Liver (tissue), 9 donors: ENCODE measurements around the gene ABHD17C. TPM values are rescaled to one million over a fixed set of nuclear protein-coding genes. Genes with fewer than 3 reads are reported as not detected.

Experiments
- DNase-seq: peaks from one replicate; pipeline ENCODE4 v3.0.0-alpha.2; 2017; ENCODE audit warnings: low spot score
- H3K27ac ChIP-seq, 2 donors: one replicate each; pipeline ENCODE4 v1.7.0; 2013; ENCODE audit warnings: inconsistent platforms in 2 of 2, low read length in 2 of 2, control low read depth in 1 of 2, low read depth in 1 of 2, mild to moderate bottlenecking in 1 of 2
- H3K27me3 ChIP-seq, 4 donors: one replicate each; pipeline versions ENCODE4 v1.6.1 to v1.7.0; 2013; ENCODE audit warnings: low read length in 3 of 4, inconsistent platforms in 1 of 4, mild to moderate bottlenecking in 1 of 4, moderate library complexity in 1 of 4; ENCODE audit not compliant: control insufficient read depth in 4 of 4, insufficient read depth in 4 of 4
- H3K36me3 ChIP-seq, 4 donors: one replicate each; pipeline versions ENCODE4 v1.6.1 to v1.7.0; 2013; ENCODE audit warnings: low read length in 3 of 4, mild to moderate bottlenecking in 3 of 4, low read depth in 1 of 4, moderate library complexity in 1 of 4; ENCODE audit not compliant: control insufficient read depth in 4 of 4, insufficient read depth in 3 of 4
- H3K4me1 ChIP-seq, 4 donors: one replicate each; pipeline versions ENCODE4 v1.6.1 to v1.7.0; 2013; ENCODE audit warnings: low read length in 3 of 4, mild to moderate bottlenecking in 3 of 4, moderate library complexity in 1 of 4; ENCODE audit not compliant: control insufficient read depth in 4 of 4, insufficient read depth in 4 of 4
- H3K4me3 ChIP-seq, 3 donors: one replicate each; pipeline versions ENCODE4 v1.6.1 to v1.7.0; 2013; ENCODE audit warnings: low read length in 3 of 3, control low read depth in 1 of 3, low read depth in 1 of 3, mild to moderate bottlenecking in 1 of 3
- H3K9ac ChIP-seq, 2 donors: one replicate each; pipeline ENCODE4 v1.7.0; 2013; ENCODE audit warnings: low read length in 2 of 2, mild to moderate bottlenecking in 2 of 2, moderate library complexity in 2 of 2, control low read depth in 1 of 2, low read depth in 1 of 2
- H3K9me3 ChIP-seq, 4 donors: one replicate each; pipeline versions ENCODE4 v1.6.1 to v1.7.0; 2013; ENCODE audit warnings: low read length in 3 of 4; ENCODE audit not compliant: control insufficient read depth in 4 of 4
- FOXA1 ChIP-seq: IDR thresholded peaks from 2 replicates; pipeline ENCODE4 v1.6.1; 2016; ENCODE audit warnings: antibody characterized with exemption
- FOXA2 ChIP-seq: IDR thresholded peaks from 2 replicates; pipeline ENCODE4 v1.6.1; 2016; ENCODE audit warnings: antibody characterized with exemption
- GABPA ChIP-seq, 2 donors: IDR thresholded peaks in 1 of 2; conservative IDR thresholded peaks in 1 of 2; 2 replicates each; pipeline ENCODE4 v1.6.1; 2016; ENCODE audit warnings: antibody characterized with exemption in 2 of 2, mild to moderate bottlenecking in 1 of 2, moderate library complexity in 1 of 2
- HNF4A ChIP-seq, 2 donors: conservative IDR thresholded peaks; 2 replicates each; pipeline ENCODE4 v1.6.1; 2016; ENCODE audit warnings: antibody characterized with exemption in 2 of 2, mild to moderate bottlenecking in 2 of 2
- HNF4G ChIP-seq: IDR thresholded peaks from 2 replicates; pipeline ENCODE4 v1.6.1; 2016; ENCODE audit warnings: antibody characterized with exemption
- JUND ChIP-seq, 2 donors: IDR thresholded peaks; 2 replicates each; pipeline ENCODE4 v1.6.1; 2016; ENCODE audit warnings: antibody characterized with exemption in 2 of 2
- NR2F2 ChIP-seq: IDR thresholded peaks from 2 replicates; pipeline ENCODE4 v1.6.1; 2016; ENCODE audit warnings: antibody characterized with exemption
- RAD21 ChIP-seq, 2 donors: IDR thresholded peaks; 2 replicates each; pipeline ENCODE4 v1.6.1; 2016; ENCODE audit warnings: antibody characterized with exemption in 2 of 2, mild to moderate bottlenecking in 2 of 2
- SP1 ChIP-seq: IDR thresholded peaks from 2 replicates; pipeline ENCODE4 v1.6.1; 2018; ENCODE audit warnings: antibody characterized with exemption, mild to moderate bottlenecking
- TAF1 ChIP-seq: conservative IDR thresholded peaks from 2 replicates; pipeline ENCODE4 v1.6.1; 2016; ENCODE audit warnings: antibody characterized with exemption, mild to moderate bottlenecking
- YY1 ChIP-seq: IDR thresholded peaks from 2 replicates; pipeline ENCODE4 v1.6.1; 2016; ENCODE audit warnings: antibody characterized with exemption, mild to moderate bottlenecking
- WGBS: extraction: QIAGEN DNeasy Blood & Tissue Kit; methylation state at CpG from one replicate; pipeline ENCODE4 v1.1.7; 2013; 5-methylcytosine and 5-hydroxymethylcytosine counted together
- polyA plus RNA-seq, 2 donors: library from polyadenylated mRNA; stranded (reverse) in 1 of 2; unstranded in 1 of 2; fragments of 200-250 nt in 1 of 2; fragments of >200 nt in 1 of 2; fragmentation: Nextera tagmentation in 1 of 2; extraction: Ambion mirVana in 1 of 2; gene quantifications; one replicate each; pipeline versions ENCODE4 v1.2.1 to v1.2.3, GENCODE V29; 2013 to 2015
- total RNA-seq, 2 donors: library from RNA; depleted of rRNA; stranded (reverse); fragments of >200 nt; gene quantifications; one replicate each; pipeline ENCODE4 v1.2.3, GENCODE V29; 2014
- TF ChIP-seq, protein P1 (sequence below): IDR thresholded peaks from 2 replicates; pipeline ENCODE4 v1.6.1; 2016; ENCODE audit warnings: antibody characterized with exemption
- TF ChIP-seq, protein P2 (sequence below): IDR thresholded peaks from 2 replicates; pipeline ENCODE4 v1.6.1; 2016; ENCODE audit warnings: antibody characterized with exemption
- TF ChIP-seq, protein P3 (sequence below): IDR thresholded peaks from 2 replicates; pipeline ENCODE4 v1.6.1; 2016; ENCODE audit warnings: antibody characterized with exemption, mild to moderate bottlenecking
- TF ChIP-seq, protein P4 (sequence below): IDR thresholded peaks from 2 replicates; pipeline ENCODE4 v1.6.1; 2016; ENCODE audit warnings: antibody characterized with exemption
- TF ChIP-seq, protein P5 (sequence below): fragments of 150-350 bp; IDR thresholded peaks from 2 replicates; pipeline ENCODE4 v1.5.1; 2017; ENCODE audit warnings: improper control_type of control experiment, low read depth, low read length; ENCODE audit not compliant: missing input control
- donor health status: healthy.
- donor health status: healthy.
- donor health status: healthy.
- donor health status: healthy.
- donor health status: healthy.

Gene ABHD17C
- total and polyA plus RNA-seq, 4 donors, result 0.79 to 3.0 (median 2.0) TPM

DNA sequence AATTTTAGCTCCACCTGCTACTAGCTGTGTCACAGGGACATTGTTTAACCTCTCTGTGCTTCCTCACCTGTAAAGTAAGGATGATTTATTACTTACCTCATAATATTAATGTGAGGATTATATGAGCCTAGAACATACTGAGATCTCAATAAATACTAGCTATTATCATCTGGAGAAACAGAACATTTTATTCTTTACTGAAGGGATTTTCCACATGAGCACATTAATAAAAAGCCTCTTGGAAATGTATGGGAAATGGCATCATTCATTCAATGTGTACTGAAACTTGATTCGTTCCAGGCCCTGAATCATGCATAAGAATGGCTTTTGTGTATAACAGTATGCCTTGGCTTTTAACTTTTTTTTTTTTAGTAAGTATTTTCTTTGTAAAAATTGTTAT is 73.0 kb downstream of the ABHD17C start:
- Histone ChIP-seq H3K4me3 (no peak overlapping the region), H3K4me1 (no peaks in the 10 kb centered on the region), H3K27me3 (no peaks in the 10 kb centered on the region), H3K9me3 (no peaks in the 10 kb centered on the region), H3K27ac (no peak overlapping the region), H3K9ac (no peak overlapping the region), H3K36me3 (no peaks in the 10 kb centered on the region)
- TF ChIP-seq HNF4A (conservative IDR thresholded peaks at IDR 0.05), result no peak
- TF ChIP-seq, protein P1, sequence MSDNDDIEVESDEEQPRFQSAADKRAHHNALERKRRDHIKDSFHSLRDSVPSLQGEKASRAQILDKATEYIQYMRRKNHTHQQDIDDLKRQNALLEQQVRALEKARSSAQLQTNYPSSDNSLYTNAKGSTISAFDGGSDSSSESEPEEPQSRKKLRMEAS, result no peak
- TF ChIP-seq, protein P2, sequence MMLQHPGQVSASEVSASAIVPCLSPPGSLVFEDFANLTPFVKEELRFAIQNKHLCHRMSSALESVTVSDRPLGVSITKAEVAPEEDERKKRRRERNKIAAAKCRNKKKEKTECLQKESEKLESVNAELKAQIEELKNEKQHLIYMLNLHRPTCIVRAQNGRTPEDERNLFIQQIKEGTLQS, result no peak
- no peak for TF ChIP-seq YY1
- TF ChIP-seq GABPA (IDR thresholded peaks at IDR 0.05 in 1 of 2, conservative IDR thresholded peaks at IDR 0.05 in 1 of 2), result no peak
- no peak for TF ChIP-seq FOXA1
- no peak for TF ChIP-seq HNF4G
- TF ChIP-seq FOXA2, result no peak
- TF ChIP-seq JUND (IDR thresholded peaks at IDR 0.05), result no peak
- TF ChIP-seq TAF1, result no peak
- TF ChIP-seq SP1, result no peak
- TF ChIP-seq, protein P3, sequence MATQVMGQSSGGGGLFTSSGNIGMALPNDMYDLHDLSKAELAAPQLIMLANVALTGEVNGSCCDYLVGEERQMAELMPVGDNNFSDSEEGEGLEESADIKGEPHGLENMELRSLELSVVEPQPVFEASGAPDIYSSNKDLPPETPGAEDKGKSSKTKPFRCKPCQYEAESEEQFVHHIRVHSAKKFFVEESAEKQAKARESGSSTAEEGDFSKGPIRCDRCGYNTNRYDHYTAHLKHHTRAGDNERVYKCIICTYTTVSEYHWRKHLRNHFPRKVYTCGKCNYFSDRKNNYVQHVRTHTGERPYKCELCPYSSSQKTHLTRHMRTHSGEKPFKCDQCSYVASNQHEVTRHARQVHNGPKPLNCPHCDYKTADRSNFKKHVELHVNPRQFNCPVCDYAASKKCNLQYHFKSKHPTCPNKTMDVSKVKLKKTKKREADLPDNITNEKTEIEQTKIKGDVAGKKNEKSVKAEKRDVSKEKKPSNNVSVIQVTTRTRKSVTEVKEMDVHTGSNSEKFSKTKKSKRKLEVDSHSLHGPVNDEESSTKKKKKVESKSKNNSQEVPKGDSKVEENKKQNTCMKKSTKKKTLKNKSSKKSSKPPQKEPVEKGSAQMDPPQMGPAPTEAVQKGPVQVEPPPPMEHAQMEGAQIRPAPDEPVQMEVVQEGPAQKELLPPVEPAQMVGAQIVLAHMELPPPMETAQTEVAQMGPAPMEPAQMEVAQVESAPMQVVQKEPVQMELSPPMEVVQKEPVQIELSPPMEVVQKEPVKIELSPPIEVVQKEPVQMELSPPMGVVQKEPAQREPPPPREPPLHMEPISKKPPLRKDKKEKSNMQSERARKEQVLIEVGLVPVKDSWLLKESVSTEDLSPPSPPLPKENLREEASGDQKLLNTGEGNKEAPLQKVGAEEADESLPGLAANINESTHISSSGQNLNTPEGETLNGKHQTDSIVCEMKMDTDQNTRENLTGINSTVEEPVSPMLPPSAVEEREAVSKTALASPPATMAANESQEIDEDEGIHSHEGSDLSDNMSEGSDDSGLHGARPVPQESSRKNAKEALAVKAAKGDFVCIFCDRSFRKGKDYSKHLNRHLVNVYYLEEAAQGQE, result no peak
- TF ChIP-seq, protein P4, sequence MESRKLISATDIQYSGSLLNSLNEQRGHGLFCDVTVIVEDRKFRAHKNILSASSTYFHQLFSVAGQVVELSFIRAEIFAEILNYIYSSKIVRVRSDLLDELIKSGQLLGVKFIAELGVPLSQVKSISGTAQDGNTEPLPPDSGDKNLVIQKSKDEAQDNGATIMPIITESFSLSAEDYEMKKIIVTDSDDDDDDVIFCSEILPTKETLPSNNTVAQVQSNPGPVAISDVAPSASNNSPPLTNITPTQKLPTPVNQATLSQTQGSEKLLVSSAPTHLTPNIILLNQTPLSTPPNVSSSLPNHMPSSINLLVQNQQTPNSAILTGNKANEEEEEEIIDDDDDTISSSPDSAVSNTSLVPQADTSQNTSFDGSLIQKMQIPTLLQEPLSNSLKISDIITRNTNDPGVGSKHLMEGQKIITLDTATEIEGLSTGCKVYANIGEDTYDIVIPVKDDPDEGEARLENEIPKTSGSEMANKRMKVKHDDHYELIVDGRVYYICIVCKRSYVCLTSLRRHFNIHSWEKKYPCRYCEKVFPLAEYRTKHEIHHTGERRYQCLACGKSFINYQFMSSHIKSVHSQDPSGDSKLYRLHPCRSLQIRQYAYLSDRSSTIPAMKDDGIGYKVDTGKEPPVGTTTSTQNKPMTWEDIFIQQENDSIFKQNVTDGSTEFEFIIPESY, result no peak
- no peak for TF ChIP-seq NR2F2
- TF ChIP-seq, protein P5, sequence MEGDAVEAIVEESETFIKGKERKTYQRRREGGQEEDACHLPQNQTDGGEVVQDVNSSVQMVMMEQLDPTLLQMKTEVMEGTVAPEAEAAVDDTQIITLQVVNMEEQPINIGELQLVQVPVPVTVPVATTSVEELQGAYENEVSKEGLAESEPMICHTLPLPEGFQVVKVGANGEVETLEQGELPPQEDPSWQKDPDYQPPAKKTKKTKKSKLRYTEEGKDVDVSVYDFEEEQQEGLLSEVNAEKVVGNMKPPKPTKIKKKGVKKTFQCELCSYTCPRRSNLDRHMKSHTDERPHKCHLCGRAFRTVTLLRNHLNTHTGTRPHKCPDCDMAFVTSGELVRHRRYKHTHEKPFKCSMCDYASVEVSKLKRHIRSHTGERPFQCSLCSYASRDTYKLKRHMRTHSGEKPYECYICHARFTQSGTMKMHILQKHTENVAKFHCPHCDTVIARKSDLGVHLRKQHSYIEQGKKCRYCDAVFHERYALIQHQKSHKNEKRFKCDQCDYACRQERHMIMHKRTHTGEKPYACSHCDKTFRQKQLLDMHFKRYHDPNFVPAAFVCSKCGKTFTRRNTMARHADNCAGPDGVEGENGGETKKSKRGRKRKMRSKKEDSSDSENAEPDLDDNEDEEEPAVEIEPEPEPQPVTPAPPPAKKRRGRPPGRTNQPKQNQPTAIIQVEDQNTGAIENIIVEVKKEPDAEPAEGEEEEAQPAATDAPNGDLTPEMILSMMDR, result no peak
- no peak for TF ChIP-seq RAD21 (IDR thresholded peaks at IDR 0.05)
- no peak for DNase-seq
- 95% methylated on average over 1 of the region's 1 CpG for WGBS
